NCI-H1092 (cell line): ENCODE measurements around the gene C2CD2.

Source experiments
- DNase-seq: peaks from one replicate; lab custom pipeline; 2025; lab: John Stamatoyannopoulos, UW

The C2CD2 gene

DNA sequence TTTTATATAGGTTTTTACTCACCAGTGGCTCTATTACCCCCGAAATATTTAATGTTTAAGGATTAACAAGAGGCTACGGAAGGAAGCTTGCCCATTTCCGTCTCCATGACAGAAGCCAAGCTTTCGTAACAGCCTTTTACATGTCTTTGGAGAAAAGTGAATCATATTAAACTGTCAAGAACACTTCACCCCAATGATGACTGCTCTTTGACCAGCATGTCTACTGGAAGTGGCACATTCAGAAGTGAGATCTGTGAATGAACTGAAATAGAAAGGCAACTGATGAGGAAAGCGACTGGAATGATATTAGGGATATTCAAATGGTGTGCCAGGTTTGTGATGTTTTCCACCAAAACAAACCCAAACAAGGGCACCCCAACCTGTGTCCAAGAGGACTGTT, 66.2 kb downstream of the C2CD2 start:
- no peak for DNase-seq

DNA sequence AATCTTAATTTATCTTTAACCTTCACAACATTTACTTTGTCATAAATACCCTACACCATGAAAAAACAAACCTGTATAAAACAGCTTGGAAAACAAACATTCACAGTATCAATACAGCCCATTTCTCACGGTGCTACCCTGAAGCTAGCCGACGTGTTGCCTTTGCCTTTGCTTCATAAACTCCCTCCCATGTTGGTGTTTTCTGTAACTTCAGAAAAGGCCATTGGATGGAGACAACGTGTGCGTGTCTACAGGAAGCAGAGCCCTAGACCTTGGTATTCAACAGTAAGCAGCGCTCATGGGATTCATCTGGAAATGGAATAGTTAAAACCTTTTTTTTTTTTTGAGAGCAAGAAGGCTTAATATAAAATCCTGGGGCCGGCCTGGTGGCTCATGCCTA, 67.5 kb downstream of the C2CD2 start:
- no peak for DNase-seq

GRCh38 chr21:41885341-41886024, 68.3 kb downstream of the C2CD2 start:
- DNase-seq = no peak

DNA sequence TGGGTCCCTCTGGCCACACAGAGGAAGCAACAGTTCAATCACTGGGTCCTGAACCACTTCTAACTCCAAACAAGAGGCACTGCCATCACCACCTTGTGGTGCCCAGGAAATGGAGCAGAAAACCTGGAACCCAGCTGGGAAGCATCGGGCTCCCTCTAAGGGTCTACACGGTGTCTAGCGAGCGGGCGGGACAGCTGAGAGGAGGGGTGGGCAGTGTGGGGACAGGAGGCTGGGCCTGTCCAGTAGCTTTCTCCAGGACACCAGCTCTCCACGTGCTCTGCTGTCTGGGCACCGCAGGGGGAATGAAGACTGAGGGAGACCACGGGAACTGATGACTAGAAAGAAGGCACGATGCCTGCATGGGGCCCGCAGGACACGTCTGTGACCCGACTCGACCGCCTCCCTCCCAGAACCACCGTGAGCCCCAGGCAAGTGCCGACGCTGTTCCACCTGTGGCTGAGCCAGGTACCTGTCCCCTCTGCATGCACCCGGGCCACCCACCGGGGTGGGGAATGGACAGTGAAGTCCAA, 69.3 kb downstream of the C2CD2 start:
- DNase-seq = no peak

DNA sequence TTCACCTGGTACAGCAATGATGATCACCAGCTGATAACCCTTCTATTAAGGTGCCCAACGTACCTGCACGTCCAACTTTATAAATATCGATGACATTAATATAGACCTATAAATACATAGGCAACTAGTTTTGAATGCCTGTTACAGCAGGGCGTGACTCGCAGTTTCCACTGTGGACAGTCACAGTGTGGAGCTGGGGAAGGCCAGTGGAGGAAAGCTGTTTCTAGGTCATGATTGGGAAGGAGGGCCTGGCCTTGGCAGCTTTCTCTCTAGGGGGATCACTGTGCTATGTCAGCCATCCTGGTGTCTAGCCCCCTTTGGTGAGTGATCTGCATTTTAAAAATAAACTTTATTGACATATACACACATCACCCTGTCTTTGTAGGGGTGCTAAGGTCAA, 70.2 kb downstream of the C2CD2 start:
- DNase-seq = no peak

DNA sequence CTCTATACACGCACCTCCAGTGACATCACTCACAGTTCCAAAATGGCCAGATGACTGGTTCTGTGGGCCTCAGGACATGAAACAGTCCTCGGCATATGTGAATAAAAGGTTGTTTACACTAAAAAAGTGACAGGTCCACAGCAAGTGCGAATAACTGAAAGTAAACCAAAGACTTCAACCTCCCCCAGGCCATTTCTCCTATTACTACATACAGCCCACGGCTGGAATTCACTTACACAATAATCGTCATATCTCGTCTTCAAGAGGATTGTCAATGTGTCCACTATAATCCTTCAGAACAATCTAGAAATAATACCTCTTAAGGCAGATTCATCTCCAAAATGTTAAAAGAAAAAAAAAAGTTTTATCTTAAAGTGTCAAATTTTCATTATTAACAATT, 72.8 kb downstream of the C2CD2 start:
- DNase-seq = no peak

- DNase-seq = no peak
Observed at GRCh38 chr21:41880153-41880552, 73.7 kb downstream of the C2CD2 start.

DNA sequence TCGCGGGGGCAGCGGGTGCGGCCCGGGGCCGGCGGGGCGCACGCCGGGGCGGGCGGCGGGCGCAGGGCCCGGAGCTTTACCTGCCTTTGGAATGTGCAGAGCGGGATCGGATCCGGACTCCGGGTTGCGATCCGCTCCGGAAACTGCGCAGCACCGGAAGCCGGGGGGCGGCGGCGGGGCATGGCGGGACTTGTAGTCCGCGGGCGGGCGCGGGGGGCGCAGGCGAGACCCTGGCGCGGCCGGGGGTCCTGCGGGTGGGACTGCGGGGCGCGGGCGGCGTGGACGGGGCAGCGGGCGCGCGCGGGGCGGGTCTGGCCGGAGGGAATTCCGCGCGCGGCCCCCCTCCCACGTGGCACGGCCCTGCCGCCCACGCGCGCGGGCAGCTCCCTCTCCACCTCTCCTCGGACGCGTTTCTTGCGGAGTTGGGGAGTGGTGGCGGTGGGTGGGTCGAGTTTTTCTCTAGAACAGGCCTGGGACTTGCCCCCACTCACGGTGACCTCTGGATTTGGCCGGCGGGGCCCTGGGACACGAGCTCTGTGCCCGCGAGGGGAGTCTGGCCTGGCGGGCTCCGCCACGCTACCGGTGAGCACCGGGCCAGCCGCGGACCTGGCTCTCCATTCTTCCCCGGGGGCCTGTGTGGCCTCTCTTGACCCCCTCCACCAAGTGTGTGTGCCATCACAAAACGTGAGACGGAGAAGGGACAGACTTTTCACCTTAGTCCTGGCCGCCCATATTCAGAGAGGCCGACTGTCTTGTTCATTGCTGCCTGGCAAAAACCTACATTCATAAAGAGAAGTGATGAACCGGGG, 74.4 kb downstream of the C2CD2 start, which contains the start of gene PRDM15:
PRDM15 (minus strand) TSS at position 155 of the 809 bp plus-strand sequence. CDS start 18,981 bp downstream, outside the sequence.
- DNase-seq = peak; percentile 88

GRCh38 chr21:41878831-41879189, 75.0 kb downstream of the C2CD2 start:
- DNase-seq = peak; percentile 69

GRCh38 chr21:41877901-41878830, 75.7 kb downstream of the C2CD2 start:
- no peak for DNase-seq

- no peak for DNase-seq
Observed at GRCh38 chr21:41876928-41877652, 76.7 kb downstream of the C2CD2 start.

GRCh38 chr21:41876396-41876795, 77.4 kb downstream of the C2CD2 start:
- no peak for DNase-seq

DNA sequence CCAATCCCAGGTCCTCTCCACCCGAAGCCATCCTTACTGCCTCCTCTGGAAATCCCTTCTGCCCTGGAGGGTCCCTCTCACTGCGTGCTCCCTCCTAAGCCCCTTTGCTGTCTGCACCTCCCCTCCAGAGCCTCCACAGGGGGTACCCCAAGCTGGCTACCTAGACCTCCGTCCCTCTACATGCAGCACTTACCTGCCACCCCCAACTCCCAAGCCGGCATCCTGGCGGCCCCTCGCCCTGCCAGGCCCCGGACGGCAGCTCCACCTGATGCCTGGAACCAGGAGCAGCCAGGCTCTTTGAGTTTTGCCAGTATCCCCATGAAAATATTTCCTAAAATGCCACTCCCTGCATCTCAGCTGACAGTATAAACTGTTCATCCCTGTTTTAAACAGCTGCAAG, 78.7 kb downstream of the C2CD2 start:
- DNase-seq = no peak

DNA sequence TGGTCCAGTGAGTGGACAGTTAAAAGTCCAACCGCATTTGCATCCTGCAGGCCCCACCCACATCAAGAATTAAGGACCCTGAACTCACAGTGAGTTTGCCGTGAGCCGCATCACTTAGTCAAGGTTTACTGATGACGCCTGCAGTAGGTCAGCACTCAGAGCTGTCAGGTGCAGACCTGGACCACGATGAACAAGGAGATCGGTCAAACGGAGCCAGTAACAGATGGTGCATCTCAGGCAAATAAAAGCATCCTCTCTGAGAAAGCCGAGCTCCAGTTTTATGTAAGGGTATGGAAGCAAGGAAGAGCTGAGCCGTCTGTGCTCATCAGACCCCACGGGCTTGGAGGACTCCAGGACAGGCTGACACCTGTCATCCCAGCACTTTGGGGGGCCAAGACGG, 79.2 kb downstream of the C2CD2 start:
- no peak for DNase-seq

- DNase-seq = no peak
Observed at GRCh38 chr21:41873426-41873825, 80.4 kb downstream of the C2CD2 start.

DNA sequence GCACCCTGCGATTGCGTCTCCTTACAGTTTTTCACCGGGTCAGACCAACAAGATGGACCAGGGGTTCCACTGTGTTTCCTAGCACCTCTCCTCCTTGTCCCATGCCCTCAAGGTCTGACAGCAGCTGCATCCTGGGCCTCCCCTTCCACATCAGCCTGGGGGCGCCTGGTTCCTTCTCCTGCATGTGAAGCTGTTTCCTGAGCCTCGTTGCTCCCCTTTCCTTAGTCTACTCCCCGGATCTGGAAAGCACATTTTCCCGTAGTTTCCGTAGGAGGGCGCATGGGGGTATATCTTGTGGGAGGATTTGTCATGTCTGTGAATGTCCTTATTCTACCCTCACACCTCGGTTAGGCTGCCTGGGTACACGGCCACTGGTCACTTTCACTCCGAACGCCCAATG, 80.8 kb downstream of the C2CD2 start:
- DNase-seq = no peak

DNA sequence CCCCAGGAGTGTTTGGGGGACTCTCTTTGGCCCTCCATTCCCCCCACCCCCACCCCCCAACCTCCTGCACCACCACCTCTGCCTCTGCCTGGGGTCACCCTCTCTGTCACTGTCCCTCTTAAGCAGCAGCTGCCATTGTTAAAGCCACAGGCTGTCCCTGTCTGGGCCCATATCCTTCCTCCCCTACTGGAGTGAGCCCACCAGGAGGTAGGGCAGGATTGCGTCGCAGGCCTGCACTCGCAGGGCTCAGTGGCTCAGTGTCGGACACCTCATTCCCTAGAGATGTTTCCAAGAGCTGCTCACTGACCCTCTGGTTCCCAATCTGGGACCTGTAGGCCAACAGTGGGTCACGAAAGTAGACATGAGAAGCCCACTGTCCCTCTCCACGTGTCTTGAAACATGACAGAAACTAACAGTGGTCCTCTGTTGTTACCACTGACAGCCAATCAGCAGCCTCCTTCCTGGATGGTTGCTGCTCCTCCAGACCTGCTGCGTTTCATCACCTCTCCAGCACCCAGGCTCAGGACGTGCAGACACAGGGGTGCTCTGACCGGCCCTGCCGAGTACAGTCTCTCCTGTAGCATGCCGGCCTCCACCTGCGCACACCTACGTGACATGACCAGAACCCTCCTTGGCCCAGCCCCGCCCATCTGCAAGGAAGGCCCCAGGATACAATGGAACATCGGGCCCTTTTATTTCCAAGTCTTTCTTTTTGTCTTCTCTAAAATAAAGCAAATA, 82.4 kb downstream of the C2CD2 start:
- no peak for DNase-seq

DNA sequence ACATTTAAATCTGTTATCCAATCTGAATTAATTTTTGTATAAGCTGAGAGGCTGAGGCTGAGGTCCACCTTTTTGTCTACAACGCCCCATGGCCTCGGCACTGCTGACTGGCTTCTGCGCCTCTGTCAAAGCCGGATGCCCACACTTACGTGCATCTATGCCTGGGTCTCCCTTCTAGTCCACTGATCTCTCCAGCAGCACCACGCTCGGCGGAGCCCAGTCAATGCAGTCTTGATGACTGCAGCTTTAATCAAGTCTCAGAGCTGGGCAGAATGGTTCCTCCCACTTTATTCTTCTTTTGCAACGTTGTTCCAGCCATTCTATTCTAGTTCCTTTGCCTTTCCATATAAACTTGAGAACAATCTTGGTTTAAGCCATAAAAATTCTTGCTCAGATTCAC, 84.0 kb downstream of the C2CD2 start:
- DNase-seq = no peak

DNA sequence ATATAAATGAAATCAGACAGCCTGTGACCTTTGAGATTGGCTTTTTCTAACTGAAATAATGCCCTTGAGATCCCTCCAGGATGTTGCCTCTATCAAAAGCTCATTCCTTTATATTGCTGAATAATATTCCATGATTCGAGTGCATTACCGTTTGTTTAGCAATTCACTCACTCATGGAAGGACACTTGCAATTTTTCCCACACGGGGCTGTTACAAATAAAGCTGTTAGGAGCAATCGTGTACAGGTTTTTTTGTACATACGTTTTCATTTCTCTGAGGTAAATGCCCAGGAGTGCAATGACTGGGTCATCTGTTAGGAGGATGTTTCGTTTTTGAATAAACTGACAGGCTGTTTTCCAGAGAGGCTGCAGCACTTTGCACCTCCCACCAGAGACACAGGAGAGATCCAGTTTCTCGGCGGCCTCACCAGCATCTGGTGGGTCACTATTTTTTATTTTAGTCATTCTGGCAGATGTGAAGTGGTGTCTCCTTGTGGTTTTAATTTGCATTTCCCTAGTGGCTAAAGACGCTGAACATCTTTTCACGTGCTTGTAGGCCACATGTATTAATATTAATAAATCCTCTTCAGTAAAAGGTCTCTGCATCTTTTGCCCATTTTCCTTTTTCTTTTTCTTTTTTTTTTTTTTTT, 85.6 kb downstream of the C2CD2 start:
- no peak for DNase-seq

DNA sequence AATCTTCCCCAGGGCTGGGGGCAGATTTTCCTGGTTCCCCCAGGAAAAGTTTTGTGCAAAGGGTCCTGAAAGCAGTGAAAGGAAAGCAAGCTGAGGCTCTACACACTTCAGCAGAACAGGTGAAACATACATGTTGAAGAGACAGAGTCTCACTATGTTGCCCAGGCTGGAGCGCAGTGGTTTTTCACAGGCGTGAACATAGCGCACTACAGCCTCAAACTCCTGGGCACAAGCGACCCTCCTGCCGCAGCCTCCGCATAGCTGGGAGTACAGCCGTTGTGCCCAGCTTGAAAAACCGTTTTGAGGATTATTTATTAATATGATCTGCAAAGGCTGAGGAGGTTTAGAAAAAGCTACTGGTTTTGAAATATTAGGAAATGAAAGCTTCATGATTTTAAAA, 86.5 kb downstream of the C2CD2 start:
- DNase-seq = no peak
